ENCODE data around the gene PLEKHG5. TPM values are rescaled to one million over a fixed set of nuclear protein-coding genes. Genes with fewer than 3 reads are reported as not detected.

The PLEKHG5 gene
- total RNA-seq, 1 donor from 2014 or later = 17.2 TPM

DNA sequence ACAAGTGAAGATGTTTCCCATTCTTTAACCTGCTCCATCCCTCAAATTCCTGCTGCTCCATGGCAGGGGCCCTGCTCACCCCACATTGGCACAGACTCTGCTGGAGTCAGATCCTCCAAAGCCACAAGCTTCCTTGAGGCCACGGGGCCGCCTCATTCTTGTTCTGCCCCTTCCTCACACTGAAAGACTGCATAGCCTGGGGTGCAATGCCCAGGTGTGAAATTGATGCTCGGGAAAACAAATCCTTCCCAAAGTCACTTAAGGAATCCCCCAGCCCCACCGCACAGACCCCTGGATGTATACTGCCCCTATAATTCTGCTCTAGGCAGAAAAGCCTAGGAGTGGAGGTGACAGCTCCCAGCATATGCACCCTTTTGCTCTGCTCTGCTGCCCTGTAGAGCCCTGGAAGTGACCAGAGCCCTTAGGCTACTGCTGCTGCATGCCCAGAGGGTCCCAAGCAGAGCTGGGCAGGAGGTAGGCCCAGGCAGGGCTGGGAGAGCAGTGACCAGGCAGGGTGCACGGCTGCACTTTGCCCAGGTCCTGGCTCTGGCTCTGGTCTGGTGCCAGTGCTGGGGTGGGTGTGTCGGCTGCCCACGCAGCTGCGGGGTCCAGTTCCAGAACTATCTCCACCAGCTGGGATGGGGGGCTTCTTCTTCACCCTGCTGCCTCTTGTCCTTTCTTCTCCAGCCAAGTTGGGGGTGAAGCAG lies 73.4 kb downstream of the PLEKHG5 start:
- no peaks in the 10 kb centered on the region for H3K9me3 ChIP-seq
- peaks cover 6% of the 10 kb centered on the region for H3K27me3 ChIP-seq
- H3K36me3 ChIP-seq = no peaks in the 10 kb centered on the region
- H3K4me3 ChIP-seq = peak overlapping the region in 1 of 2 donors; percentile 47
- H3K4me1 ChIP-seq = peaks cover 32% of the 10 kb centered on the region
- DNase-seq (ENCODE audit: extremely low spot score in 2 of 2) = no peak
- no peak overlapping the region for H3K27ac ChIP-seq
- TF ChIP-seq CTCF (IDR thresholded peaks at IDR 0.05) (no peak), POLR2A (IDR thresholded peaks at IDR 0.05) (no peak)
- intact Hi-C loops (cut with DNase I) = no loop called here

Small RNAs within 50 kb of the gene (microRNA-seq; reads per million reads assigned to microRNA genes)
- gene MIR4252 (ENCODE audit: borderline number of aligned reads, borderline replicate concordance) = not detected

Small RNAs within 50 kb of the gene (small RNA-seq; reads per million reads assigned to genes)
- gene MIR4252 = not detected
- gene RNU6-731P = not detected

Other genes starting within 250 kb of the PLEKHG5 start
- not detected for gene HES3, start 247.5 kb downstream of the PLEKHG5 start, total RNA-seq
- 11.5 TPM for gene GPR153, start 230.6 kb downstream of the PLEKHG5 start, total RNA-seq
- 38.8 TPM for gene ACOT7, start 97.9 kb downstream of the PLEKHG5 start, total RNA-seq
- 44.7 TPM for gene HES2, start 71.7 kb downstream of the PLEKHG5 start, total RNA-seq
- 77.1 TPM for gene ESPN, start 66.9 kb downstream of the PLEKHG5 start, total RNA-seq
- 32.7 TPM for gene TNFRSF25, start 25.5 kb downstream of the PLEKHG5 start, total RNA-seq
- gene NOL9, start 62.8 kb upstream of the PLEKHG5 start, total RNA-seq = 16.7 TPM
- not detected for gene TAS1R1, start 63.6 kb upstream of the PLEKHG5 start, total RNA-seq
- 9.1 TPM for gene ZBTB48, start 88.3 kb upstream of the PLEKHG5 start, total RNA-seq
- 54.3 TPM for gene KLHL21, start 111.2 kb upstream of the PLEKHG5 start, total RNA-seq
- gene PHF13, start 122.1 kb upstream of the PLEKHG5 start, total RNA-seq = 21.6 TPM
- 29.0 TPM for gene THAP3, start 133.2 kb upstream of the PLEKHG5 start, total RNA-seq
- gene DNAJC11, start 210.1 kb upstream of the PLEKHG5 start, total RNA-seq = 29.2 TPM

Data from vagina (tissue), 2 donors.